NCI-H748 (cell line): ENCODE data around the gene SRGN.
"Not testable (repeated sequence)": the region's sequence is repeated elsewhere in the genome, so short reads cannot be mapped to it uniquely, and the experiment has no call there.

Experiments
- DNase-seq: peaks from one replicate; lab custom pipeline; 2025; ENCODE audit not compliant: unreplicated experiment; lab: John Stamatoyannopoulos, UW

SRGN gene

GRCh38 chr10:69125554-69125953 is 37.7 kb downstream of the SRGN start:
- no peak for DNase-seq

DNA sequence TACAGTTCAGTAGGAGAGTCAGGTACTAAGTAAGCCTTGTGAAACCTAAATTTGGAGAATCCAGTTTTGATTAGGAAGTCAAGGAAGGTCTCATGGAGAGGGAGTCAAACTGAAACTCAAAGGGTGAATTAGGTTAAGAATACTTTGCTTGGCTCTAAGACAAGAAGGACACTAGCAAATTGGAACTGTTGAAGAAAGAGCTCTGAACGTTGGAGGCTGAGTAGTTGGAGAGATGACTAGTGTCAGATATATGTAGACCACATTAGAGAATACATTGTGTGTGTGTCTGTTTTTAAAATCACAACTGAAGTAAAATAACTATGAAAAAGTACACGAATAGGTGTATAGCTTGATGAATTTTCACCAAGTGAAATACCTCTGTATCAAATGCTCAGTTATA is 42.3 kb downstream of the SRGN start:
- no peak for DNase-seq

- DNase-seq = no peak
Measured at GRCh38 chr10:69139961-69140360, 52.1 kb downstream of the SRGN start.

GRCh38 chr10:69141304-69141703 is 53.4 kb downstream of the SRGN start:
- no peak for DNase-seq

GRCh38 chr10:69142074-69142473 is 54.2 kb downstream of the SRGN start:
- not testable (repeated sequence) for DNase-seq

GRCh38 chr10:69142983-69143382 is 55.1 kb downstream of the SRGN start:
- no peak for DNase-seq

GRCh38 chr10:69145329-69145728 is 57.4 kb downstream of the SRGN start:
- DNase-seq = no peak

GRCh38 chr10:69145864-69146263 is 58.0 kb downstream of the SRGN start:
- DNase-seq = no peak

- DNase-seq = no peak
Measured at GRCh38 chr10:69146759-69147158, 58.9 kb downstream of the SRGN start.

DNA sequence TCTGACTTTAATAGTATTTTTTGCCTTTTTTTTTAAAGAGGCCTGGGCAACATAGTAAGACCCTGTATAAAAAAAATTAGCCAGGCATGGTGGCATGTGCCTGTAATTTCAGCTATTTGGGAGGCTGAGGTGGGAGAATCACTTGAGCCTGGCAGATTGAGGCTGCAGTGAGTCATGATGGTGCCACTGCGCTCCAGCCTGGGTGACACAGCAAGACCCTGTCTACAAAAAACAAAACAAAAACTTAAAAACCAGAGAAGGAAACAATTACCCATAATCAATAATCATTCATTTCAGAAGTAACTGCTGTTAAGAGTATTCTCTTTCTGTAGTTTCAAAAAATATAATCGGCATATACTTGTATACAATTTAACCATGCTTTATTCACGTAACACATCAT is 64.1 kb downstream of the SRGN start:
- DNase-seq = no peak

- no peak for DNase-seq
Measured at GRCh38 chr10:69153227-69153626, 65.3 kb downstream of the SRGN start.
